IPS-15b (cell line): Measurements from ENCODE around the gene KLHL12.
A peak's percentile ranks its signal among the peaks of the same experiment; 100 is the strongest.

Experiments
- H3K27me3 ChIP-seq: one replicate; pipeline ENCODE4 v1.6.1; 2013; ENCODE audit warnings: low read length; ENCODE audit not compliant: control insufficient read depth, insufficient read depth
- H3K36me3 ChIP-seq: one replicate; pipeline ENCODE4 v1.6.1; 2013; ENCODE audit warnings: low read length; ENCODE audit not compliant: control insufficient read depth, insufficient read depth
- H3K4me1 ChIP-seq: one replicate; pipeline ENCODE4 v1.6.1; 2013; ENCODE audit warnings: mild to moderate bottlenecking, low read length; ENCODE audit not compliant: control insufficient read depth, insufficient read depth
- H3K4me3 ChIP-seq: one replicate; pipeline ENCODE4 v1.5.1; 2013; ENCODE audit warnings: low read depth, low read length
- H3K9ac ChIP-seq: one replicate; pipeline ENCODE4 v1.6.1; 2013; ENCODE audit warnings: low read depth, mild to moderate bottlenecking, low read length
- H3K9me3 ChIP-seq: one replicate; pipeline ENCODE4 v1.6.1; 2013; ENCODE audit warnings: mild to moderate bottlenecking, low read length; ENCODE audit not compliant: control insufficient read depth, insufficient read depth

Gene KLHL12

DNA sequence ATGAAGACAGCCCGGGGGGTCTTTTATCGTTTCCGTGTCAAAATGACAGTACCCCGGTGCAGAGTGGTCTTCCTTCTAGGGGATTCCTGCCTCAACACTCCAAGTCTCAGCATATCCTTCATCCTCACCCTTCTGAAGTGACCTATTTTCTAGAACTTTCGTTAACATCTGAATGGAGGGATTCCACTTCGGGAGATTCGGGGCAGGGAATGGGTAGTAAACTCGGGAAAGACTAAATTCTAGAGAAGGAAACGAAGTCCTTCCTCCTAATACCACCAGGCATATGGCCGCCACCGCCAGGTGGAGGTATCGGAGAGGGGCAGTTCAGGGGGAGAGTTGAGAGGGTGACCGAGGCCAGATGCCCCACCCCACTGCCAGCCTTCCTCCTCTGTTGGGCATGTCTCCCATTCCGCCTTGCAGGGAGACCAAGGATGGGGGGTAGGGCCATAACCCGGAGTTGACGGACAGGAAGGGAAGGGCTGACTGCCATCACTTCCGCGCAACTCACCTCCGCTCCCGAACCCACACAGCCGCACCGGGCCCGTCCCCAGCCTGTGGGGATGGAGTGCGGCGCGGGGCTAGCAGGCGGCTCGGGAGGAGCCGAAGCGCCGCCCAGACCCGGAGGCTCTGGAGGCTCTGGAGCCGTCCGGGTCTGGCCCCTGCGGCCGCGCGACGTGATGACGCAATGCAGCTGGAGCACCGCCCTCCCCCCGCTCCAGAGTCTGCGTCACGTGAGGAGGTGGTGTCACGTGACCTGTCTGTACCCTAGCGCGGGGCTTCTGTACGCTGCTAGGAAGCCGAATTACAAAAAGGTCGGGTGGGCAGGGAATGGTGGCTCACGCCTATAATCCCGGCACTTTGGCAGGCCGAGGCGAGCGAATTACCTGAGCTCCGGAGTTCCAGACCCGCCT is at the start of gene KLHL12:
KLHL12 (minus strand) TSS at position 654 of the 911 bp plus-strand sequence. CDS start 2,072 bp downstream, outside the sequence.
- Histone ChIP-seq H3K36me3 (peaks cover 4% of the 10 kb centered on the region), H3K27me3 (no peaks in the 10 kb centered on the region), H3K4me3 (peak within 1 kb of the TSS; percentile 82), H3K9ac (peak within 1 kb of the TSS; percentile 80), H3K9me3 (no peaks in the 10 kb centered on the region), H3K4me1 (no peaks in the 10 kb centered on the region)

DNA sequence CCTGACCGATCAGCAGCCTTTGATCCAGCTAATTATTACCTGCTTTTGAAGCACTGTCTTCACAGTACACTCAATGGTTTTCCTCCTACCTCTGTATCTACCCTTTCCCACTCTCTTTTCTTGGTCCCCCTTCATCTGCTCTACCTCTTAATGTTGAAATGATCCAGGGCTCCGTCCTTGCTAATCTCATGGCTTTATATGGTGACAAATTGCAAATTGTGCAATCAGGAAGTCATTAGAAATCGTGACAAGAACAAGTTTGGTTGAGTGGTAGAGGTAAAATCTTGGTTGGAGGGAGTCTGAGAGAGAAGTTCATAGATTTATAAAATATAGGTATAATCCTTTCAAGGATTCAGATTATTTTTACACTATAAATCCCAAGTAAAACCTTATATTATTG is 49.6 kb upstream of the KLHL12 start:
- Histone ChIP-seq H3K9me3 (no peaks in the 10 kb centered on the region), H3K4me1 (peaks cover 4% of the 10 kb centered on the region), H3K27me3 (no peaks in the 10 kb centered on the region), H3K4me3 (no peak overlapping the region), H3K9ac (no peak overlapping the region), H3K36me3 (no peaks in the 10 kb centered on the region)

DNA sequence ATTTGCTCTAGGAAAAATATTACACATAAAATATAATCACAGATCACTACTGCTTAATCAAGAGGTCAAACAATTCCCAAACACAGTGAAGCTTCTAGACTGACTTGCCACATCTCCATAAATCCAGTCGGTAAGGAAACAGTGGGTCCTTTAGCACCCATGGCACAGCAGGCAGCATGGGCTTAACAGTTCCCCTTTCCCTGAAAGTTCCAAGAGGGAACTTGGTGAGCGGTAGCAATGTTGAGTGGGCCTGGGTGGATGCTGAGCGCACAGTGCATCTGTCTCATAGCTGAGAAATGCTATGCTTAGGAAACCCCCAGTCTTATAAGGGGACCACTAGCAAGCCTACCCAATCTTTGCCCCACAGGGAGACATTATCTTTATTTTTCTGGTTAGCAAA is 47.8 kb upstream of the KLHL12 start:
- Histone ChIP-seq H3K9me3 (no peaks in the 10 kb centered on the region), H3K9ac (no peak overlapping the region), H3K36me3 (no peaks in the 10 kb centered on the region), H3K4me1 (peaks cover 4% of the 10 kb centered on the region), H3K4me3 (no peak overlapping the region), H3K27me3 (no peaks in the 10 kb centered on the region)

DNA sequence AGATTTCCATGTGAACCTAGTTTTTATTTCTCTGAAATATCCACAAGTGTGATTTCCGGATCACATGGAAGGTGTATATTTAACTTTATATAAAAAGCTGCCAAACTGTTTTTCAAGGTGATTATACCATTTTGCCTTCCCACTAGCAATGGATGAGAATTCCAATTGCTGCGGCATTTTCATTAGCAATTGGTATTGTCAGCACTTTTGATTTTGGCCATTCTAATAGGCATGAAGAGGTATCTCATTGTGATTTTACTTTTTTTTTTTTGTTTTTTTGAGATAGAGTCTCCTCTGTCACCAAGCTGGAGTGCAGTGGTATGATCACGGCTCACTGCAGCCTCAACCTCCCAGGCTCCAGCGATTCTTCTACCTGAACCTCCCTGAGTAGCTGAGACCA is 45.0 kb upstream of the KLHL12 start:
- H3K9me3 ChIP-seq: no peaks in the 10 kb centered on the region
- no peaks in the 10 kb centered on the region for H3K36me3 ChIP-seq
- no peak overlapping the region for H3K4me3 ChIP-seq
- H3K4me1 ChIP-seq: peaks cover 11% of the 10 kb centered on the region
- H3K9ac ChIP-seq: no peak overlapping the region
- H3K27me3 ChIP-seq: peaks cover 13% of the 10 kb centered on the region

DNA sequence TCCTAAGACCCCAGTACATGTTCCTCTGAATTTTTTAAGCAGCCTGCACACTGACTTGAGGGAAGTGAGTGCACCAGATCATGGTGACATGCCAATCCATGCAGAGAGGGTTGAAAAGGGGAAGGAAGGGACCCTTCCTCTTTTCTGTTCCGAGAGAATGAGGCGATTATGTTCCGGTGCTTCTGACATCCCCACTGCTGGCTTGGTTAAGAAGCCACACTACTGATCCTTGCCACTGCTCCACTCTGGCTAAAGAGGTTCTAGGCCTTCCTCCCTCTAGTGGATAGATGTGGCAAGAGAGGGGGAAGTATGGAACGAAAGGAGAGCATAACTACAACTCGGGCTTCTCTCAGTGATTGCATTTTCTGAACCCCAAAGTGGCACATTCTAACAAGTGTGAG is 41.9 kb upstream of the KLHL12 start:
- H3K36me3 ChIP-seq: no peaks in the 10 kb centered on the region
- H3K4me3 ChIP-seq: no peak overlapping the region
- H3K27me3 ChIP-seq: peaks cover 13% of the 10 kb centered on the region
- H3K9me3 ChIP-seq: no peaks in the 10 kb centered on the region
- H3K4me1 ChIP-seq: peaks cover 11% of the 10 kb centered on the region
- no peak overlapping the region for H3K9ac ChIP-seq

DNA sequence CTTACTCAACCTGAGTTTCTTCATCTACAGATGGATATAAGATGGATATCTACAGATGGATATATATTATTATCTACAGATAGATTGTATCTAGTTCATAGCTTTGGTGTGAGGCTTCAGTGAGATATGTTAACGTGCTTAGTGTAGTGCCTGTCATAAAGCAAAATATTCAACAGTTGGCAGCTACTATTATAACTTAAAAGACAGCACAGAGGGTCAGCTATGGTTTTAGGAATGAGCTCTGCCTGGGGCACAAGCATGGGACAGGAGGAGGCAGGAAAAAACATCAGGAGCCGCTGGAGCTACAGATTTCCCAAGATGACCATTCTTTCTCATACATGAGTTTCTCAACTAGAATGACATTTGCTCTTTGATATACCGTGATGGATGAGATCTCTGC is 41.3 kb upstream of the KLHL12 start:
- Histone ChIP-seq H3K9ac (no peak overlapping the region), H3K4me3 (peak overlapping the region; percentile 67)

DNA sequence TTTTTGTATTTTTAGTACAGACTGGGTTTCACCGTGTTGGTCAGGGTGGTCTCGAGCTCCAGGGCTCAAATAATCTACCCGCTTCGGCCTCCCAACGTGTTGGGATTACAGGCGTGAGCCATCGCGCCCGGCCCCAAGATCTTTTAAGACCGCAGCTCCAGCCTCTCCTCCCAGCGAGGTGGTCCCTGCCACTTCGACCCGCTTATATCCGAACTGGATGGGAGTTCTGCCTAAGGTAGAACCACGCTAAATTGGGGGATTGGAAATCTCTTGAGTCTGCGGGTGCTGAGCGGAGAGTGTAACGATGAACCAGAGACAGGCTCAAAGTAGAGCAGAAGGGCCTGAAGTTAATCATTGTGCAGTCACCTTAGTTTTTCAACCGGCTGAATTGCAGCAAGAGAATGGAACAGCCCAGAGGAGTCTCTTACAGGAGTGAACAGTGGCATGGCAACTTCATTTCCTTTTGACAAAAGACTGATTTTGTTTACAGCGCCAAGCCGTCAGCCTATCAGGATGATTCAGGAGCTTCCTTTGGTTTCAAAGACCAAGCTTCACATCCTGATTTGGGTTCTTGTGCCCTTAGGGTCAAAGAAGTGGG is 40.7 kb upstream of the KLHL12 start:
- Histone ChIP-seq H3K9ac (peak overlapping the region; percentile 3), H3K27me3 (peaks cover 13% of the 10 kb centered on the region), H3K36me3 (no peaks in the 10 kb centered on the region), H3K4me1 (peaks cover 11% of the 10 kb centered on the region), H3K4me3 (peak overlapping the region; percentile 67), H3K9me3 (no peaks in the 10 kb centered on the region)

More for the DNA sequence above, 41.3 kb upstream of the KLHL12 start:
- H3K9me3 ChIP-seq: no peaks in the 10 kb centered on the region
- peaks cover 11% of the 10 kb centered on the region for H3K4me1 ChIP-seq
- H3K27me3 ChIP-seq: peaks cover 13% of the 10 kb centered on the region
- H3K36me3 ChIP-seq: no peaks in the 10 kb centered on the region

DNA sequence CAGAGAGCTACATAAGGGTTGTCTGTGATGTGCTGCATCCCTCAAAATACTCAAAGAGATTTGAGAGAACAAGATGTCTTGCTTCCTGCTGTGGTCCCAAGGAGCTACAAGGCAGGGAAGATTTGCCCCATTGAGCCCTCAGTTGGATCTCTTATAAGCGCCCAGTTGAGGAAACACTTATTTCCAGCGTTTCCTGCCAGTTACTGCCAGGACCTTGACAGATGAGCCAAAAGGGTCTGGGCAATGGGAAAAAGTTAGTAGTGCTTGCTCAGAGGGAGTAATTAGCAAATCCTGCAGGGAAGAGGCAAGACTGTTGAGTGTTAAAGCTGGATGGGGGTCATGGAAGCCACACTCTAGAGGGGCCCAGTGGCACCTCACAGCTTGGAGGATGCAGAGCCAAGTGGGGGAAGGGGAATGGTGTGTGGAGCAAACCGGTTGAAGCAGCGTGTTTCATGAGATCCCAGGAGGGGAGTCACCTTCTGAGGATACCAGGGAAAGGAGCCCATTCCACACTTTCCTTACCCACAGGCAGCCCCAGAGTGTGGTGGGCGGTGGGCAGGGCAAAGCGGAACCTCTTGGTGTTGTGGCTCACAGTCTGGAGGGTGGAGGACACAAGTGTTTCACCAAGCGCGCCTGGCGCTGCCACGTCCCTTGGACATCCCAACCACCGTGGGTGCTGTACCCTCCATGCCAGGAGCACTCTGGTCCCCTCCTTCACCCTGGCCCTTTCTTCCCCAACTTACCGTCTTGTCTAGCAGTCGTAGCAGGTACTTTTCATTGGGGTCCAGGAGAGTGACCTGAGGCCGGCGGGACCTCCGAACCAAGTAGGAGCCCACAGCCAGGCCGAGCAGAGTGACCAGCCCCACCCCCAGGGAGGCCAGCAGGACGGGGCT is 39.2 kb upstream of the KLHL12 start:
- Histone ChIP-seq H3K27me3 (peaks cover 13% of the 10 kb centered on the region), H3K36me3 (peaks cover 4% of the 10 kb centered on the region), H3K9ac (peak overlapping the region; percentile 82), H3K4me1 (peaks cover 11% of the 10 kb centered on the region), H3K4me3 (peak overlapping the region; percentile 78), H3K9me3 (no peaks in the 10 kb centered on the region)

DNA sequence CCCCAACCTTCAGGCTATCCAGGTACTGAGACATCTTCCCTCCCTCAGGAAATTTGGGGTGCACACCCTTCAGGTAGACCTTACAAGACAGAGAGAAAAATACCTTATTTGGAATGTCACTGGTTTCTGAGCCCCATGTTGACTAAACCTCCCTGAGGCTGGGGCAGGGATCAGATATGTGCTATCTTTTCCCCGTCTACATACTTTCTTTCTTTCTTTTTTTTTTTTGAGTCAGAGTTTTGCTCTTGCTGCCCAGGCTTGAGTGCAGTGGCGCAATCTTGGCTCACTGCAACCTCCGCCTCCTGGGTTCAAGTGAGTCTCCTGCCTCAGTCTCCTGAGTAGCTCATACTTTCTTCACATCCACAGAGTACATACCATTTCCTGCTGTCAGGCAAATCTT is 38.4 kb upstream of the KLHL12 start:
- H3K4me1 ChIP-seq: peaks cover 11% of the 10 kb centered on the region
- H3K4me3 ChIP-seq: no peak overlapping the region
- H3K36me3 ChIP-seq: peaks cover 4% of the 10 kb centered on the region
- H3K9ac ChIP-seq: no peak overlapping the region
- peaks cover 13% of the 10 kb centered on the region for H3K27me3 ChIP-seq
- H3K9me3 ChIP-seq: no peaks in the 10 kb centered on the region

DNA sequence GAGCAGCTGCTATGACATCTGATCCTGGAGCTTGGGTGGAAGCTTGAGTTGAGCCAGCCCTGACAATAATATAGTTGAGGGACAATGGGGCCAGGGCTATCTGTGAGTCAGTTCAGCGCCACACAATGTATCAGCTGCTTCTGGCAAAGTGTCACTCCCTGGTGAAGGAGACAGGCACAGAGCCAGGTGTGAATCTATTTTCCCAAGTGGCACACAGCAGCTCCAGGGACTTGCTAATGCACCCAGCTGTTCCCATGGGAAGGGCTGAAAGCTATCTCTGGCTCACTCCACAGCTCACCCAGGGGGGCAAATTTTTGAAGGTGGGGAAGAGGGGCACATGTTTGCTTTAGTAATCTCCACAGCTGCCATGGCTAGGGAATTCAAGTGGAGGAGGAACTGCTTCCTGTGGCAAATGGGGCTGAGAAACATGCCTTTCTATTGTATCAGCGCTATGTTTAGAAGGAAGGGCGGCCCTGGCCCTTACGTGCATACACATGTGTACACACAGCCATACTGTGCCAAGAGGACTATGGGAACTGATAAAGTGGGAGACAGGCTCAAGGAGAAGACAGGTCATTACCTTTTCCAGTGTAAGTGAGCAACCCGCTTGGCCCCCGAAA is 37.9 kb upstream of the KLHL12 start:
- Histone ChIP-seq H3K27me3 (peaks cover 13% of the 10 kb centered on the region), H3K36me3 (peaks cover 4% of the 10 kb centered on the region), H3K4me3 (no peak overlapping the region), H3K9me3 (no peaks in the 10 kb centered on the region), H3K4me1 (peaks cover 11% of the 10 kb centered on the region), H3K9ac (no peak overlapping the region)

DNA sequence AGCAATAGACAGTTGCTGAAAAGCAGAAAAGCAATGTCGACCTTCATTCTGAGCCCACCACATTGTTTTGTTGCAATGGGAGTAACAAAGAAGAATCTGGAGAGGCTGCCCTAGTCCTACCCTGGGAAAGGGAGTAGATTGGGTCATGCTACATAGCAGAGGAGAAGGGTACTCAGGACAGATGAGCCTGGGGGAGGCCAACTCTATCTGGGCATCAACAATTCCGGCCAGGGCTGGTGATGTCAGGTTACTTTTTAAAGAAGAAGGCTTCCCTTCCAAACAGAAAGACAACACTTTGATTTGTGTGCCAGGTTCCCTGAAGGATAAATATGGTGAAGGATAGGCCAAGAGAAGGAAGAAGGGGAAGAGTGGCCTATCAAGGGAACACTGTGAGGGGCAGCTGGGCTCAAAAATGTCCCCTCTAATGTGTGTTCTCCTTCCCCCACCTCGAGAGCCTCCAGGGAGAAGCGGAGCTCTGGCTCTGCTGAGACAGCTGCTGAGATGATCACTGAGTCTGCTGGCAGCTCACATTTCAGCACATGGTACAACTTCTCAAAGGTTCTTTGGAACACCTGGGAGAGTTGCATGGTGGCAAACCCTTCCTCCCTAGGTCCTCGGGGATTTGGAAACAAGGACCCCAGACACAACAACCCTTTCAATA is 34.3 kb upstream of the KLHL12 start:
- Histone ChIP-seq H3K9me3 (no peaks in the 10 kb centered on the region), H3K9ac (no peak overlapping the region), H3K4me3 (no peak overlapping the region), H3K27me3 (no peaks in the 10 kb centered on the region), H3K4me1 (no peaks in the 10 kb centered on the region), H3K36me3 (peaks cover 4% of the 10 kb centered on the region)
